SK-N-DZ (cell line): ENCODE data around the gene RNF152. TPM values are rescaled to one million over a fixed set of nuclear protein-coding genes. Genes with fewer than 3 reads are reported as not detected.

ENCODE experiments used
- DNase-seq: peaks from one replicate; pipeline ENCODE4 v3.0.0-alpha.2; 2015; ENCODE audit warnings: low spot score
- polyA plus RNA-seq, 2 experiments: library from polyadenylated mRNA; depleted of rRNA; stranded (reverse); fragments of >200 nt; gene quantifications; 2 replicates each; pipeline ENCODE4 v1.2.3, GENCODE V29; 2014

RNF152 gene, protein sequence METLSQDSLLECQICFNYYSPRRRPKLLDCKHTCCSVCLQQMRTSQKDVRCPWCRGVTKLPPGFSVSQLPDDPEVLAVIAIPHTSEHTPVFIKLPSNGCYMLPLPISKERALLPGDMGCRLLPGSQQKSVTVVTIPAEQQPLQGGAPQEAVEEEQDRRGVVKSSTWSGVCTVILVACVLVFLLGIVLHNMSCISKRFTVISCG
- polyA plus RNA-seq (2014; cell fraction: cytosol; rRNA removed): 3.9 and 6.3 TPM in 2 replicates
- 2.0 and 2.2 TPM in 2 replicates for polyA plus RNA-seq (2014; cell fraction: nucleus; rRNA removed)

DNA sequence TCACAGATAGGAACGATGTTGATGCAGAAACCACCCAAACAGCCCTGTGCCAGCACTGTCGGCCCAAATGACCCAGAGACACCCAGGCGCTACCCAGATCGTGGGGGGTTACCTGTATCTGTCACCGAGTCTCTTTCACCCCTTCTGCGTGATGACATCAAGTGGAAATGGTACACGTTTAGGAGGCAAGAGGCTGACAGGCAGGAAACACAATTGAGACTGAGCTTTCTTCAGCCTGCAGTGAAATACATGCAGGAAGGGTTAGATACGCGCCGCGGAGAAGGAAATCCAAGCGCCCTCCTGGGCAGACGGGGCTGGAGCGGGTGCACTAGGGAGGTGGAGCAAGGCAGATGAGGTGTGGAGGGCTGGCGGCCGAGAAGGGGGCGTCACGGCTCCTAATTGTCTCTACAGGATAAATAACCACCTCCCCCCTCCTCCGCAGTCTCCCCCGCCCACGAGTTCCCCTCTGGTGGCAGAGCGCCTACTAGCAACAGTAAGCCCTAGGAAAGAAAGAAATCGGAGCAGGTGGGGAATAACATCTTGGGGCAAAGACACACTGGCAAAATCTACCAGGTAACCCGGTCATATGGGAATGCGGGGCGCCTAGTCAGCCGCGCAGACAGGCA is at the start of gene RNF152:
Gene RNF152, minus strand, starts transcription at position 325 of the 626 bp plus-strand sequence. CDS start 76,544 bp downstream, outside the sequence.
- DNase-seq: peak; percentile 65

DNA sequence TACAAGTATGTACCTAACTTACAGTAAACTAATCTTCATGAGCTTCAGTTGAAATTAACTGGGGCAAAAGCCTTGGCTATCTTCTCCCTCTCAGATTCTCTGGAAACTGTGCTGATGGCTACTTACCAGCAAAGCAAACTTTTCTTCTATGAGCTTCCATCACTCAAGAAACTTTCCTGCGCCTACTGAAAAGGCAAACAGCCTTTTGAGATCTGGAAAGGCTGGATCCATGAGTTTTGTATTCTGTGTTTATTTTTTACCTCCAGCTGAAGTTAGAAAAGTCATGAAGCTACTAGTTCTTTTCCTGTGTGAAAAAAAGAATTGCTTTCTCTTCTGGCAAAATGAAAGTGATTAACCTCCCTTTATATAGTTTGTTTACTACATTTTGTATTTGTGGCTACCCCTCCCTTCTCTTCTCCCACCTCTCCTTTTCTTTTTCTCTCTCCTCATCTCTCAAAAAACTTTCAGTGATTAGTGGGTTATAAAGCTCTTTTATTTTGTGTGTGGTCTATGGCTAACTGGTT is 49.2 kb upstream of the RNF152 start:
- DNase-seq: no peak

DNA sequence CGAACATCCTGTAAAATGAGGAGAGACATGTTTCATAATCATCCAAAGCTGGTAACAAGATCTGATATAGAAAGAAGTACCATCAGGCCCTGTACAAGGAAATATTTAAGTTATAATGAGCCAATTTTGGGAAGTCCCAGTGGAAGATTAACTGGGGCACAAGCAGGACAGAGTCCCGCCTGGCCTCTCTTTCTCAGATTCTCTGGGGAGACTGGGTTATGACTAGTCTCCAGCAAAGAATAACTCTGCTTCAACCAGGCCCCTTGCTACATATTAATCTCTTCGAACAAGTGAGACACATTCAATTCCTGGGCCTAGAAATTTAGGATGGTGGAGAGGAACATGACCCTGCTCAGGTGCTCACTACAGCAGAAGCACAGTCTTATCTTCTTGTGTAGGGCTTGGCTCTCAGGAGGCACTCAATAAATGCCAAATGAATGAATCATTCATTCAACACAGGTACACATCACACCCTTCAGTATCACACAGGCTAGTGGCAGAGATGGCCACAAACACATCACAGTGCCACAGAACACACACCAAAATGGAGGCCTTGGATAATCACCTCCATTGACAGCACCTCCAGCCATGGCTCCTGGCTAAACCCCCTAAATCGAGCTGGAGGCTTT is 46.4 kb upstream of the RNF152 start:
- DNase-seq: no peak

DNA sequence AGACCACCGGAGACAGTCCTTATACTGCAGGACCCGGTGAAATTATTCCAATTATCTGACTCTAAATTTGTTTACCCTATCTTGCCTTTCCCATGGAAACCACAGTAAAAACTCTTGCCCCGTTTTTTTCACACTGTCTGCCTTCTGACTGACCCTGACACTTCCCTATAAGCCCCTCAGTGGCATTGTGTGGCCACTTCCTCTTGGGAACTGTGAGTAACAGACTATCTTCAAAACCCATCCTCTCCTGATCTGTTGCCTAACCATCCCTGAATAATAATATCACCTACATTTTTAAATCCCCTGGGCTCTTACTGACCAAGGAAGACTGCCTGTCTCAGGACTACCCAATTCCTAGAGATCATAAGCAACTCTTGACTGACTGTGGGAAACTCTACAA is 42.6 kb upstream of the RNF152 start:
- no peak for DNase-seq

DNA sequence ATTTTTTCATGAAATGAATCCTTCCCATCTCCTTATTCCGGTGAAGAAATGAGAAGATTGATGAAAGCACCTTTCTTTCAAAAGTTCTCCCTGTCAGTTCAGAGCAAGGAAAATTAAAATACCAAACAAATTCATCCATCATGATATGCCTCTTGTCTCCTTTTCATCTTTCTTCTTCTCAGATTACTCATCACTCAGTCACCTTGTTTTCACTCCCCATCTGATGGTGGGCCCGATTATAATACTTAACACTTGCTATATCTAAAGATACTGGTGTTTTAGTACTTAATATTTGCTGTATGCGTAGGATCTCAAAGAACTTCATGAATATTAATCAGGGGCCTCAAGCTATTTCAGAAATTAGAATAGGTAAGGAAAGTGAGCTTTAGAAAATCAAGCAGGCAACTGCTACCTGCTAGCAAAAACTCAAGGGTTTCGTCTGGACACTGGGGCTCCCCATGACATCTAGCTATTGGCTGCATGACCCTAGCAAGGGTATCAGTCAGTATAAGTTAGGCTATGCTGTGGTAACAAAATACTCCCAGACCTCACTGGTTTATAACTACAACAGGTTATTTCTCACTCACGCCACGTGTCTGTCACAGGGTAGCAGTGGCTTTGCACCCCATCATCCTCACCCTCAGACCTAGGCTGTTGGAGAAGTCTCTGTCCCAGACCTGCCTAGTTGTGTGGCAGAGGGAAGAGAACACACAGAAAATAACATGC is 39.0 kb upstream of the RNF152 start:
- no peak for DNase-seq

DNA sequence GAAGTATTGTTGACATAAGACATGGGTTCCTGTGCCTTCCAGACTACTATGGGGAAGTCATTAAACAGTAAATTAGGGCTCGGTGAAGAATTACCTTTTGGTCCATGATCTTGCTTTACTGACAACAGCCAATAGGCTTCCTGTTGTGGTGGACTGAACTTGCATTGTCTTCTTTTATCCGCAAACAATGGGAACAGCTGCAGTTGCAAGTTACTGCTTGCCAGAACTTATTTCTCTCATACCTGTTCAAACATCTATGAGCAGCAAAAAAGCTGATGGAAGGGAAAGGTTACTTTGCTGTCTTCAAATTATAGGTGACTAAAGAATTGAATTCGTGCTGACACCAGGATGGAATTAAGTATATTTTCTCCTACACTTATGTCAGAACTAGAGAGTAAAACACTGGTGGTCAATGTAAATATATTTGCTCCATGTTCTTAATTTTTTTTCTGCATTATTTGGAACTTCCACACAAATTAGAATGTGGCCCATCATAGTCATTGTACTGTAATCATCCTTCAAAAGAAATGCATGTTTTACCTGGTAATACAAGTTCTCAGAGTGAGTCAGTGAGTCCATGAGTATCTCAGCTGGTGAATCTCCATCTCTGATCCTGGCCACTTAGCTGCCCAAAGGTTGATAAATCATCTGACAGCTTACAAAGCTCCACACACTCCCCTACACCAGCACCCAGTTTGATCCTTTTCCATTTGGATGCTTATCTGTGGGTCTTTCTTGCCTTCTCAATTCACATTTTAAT is 37.3 kb upstream of the RNF152 start:
- no peak for DNase-seq

DNA sequence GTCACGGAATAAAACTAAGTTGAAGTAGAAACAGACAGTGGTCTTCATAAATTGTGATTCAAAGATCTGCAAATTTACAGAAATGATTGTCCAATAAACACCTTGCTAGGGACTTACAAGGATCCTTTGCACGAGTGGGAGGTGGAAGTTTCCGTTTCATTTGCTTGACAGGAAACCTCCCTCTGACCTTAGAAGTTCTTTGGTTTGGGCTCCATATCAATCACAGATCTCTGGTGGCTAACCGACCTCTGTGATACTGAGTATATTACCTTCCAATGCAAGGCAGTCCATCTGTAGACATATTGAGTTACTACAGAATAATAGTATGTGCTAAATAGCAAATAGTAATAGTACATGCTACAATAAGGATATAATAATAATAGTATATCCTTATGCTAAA is 33.7 kb upstream of the RNF152 start:
- DNase-seq: no peak

DNA sequence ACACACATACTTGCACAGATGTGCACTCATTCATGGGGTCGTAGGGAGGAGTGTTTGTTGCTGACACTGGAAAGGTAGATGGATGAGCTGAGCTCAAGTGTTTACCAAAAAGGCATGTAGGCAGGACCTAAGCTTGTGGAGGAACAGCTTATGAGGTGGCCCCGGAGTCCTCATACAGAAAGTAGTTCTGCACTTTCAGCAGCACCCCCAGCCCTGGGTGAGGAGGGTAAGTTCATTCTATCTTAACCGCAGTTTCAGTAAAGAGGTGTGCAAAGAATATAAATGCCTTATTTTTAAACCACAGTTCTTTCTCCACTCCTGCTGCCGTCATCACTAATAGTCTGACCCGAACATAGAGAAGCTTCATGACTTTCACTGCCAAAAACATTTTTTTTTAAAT is 31.7 kb upstream of the RNF152 start:
- no peak for DNase-seq

DNA sequence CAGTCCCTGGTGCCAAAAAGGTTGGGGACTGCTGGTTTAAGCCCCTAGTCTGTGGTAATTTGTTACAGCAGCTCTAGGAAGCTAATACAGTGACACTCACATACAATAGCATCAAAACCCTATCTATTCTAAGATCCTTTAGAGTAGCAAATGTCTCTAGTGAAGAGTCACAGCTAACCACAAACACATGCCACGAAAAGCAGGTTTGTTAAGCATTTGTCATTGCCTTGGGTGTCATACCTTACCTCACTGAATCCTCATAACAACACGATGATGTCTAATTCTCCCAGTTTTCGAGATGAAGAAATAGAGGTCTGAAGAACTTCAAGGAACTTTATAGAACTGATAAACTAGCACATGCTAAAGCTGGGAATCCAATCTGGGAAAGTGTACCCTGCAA is 29.6 kb upstream of the RNF152 start:
- no peak for DNase-seq

DNA sequence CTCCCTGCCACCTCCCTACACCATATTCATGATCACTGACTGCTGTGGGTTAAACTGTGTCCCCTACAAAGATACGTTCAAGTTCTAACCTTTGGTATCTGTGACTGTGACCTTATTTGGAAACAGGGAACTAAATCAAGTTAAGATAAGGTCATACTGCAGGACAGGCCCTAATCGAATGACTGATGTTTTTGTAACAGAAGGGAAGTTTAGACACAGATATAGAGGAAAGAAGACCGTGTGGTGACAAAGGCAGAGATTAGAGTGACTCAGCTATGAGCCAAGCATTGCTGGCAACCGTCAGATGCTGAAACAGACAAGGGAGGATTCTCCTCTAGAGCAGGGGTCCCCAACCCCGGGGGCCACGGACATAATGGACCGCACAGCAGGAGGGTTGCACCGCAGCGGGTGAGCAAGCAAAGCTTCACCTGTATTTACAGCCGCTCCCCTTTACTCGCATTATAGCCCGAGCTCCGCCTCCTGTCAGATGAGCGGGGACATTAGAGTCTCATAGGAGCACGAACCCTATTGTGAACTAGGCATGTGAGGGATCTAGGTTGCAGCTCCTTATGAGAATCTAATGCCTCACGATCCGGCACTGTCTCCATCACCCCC is 28.9 kb upstream of the RNF152 start:
- peak; percentile 64 for DNase-seq

DNA sequence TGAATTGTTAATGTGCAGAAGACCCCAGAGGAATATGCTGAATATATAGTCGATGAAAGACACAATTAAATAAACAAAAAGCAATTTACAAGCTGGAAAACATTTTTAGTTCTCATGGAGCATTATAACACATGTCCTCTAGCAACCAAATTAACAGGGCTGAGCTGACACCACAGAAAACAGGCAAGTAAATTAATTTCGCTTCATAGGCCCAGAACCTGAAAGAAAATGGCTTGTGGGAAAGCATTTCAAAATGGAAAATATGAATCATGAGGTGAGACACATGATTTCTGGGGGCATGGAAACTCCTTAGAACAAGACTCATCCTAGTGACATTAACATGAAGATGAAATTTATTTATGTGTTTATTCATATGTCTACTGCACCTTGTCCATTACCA is 25.0 kb upstream of the RNF152 start:
- no peak for DNase-seq

DNA sequence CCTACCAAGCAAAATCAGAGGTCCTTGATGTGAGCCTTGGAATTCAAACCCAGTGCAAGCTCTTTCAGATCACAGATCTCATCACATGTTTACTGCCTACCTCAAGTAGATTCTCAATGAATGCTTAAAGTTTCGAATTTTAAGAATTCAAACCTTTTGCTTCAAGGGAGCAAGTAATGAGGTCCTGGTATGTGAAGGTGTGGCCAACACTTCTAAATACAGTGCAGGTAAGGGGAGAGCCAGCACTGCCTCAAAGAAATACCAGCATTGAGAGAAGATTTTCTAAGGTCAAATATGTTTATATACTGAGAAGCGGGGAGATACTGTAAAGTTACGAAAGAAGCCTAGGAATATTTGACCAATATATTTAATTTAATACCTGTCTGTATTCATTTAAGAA is 19.7 kb upstream of the RNF152 start:
- DNase-seq: no peak

DNA sequence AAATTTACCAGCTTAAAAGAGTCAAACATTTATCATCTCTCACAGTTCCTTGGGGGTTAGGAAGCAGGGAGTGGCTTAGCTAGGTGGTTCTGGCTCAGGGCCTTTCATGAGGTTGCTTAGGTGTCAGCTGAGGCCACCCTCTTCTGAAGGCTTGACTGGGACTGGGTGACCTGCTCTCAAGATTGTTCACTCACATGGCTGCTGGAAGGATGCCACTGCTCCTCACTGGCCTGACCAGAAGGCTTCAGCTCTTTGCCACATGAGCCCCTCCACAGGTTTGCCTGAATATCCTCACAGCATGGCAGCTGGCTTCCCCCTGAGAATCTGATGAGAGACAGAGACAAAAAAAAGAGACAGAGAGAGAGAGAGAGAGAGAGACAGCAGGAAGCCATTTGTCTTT is 17.3 kb upstream of the RNF152 start:
- DNase-seq: no peak

DNA sequence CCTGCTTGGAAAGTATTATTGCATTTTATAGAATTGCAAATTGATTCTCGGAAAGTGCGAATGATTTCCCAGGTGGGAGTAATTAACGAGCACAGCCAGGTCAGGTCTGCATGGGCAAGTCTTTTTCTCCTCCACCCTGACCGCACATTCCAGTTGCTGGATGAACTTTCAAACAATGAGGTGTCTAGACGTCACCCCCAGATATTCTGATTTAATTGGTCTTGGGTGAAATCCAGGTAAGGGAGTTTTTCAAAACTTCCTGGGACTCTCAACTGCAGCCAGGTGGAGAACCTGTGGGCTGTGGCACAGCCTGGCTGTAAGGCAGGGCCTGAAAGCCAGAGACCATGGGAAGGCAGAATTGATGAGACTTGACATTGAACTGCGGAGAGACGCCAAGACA is 15.9 kb upstream of the RNF152 start:
- no peak for DNase-seq

DNA sequence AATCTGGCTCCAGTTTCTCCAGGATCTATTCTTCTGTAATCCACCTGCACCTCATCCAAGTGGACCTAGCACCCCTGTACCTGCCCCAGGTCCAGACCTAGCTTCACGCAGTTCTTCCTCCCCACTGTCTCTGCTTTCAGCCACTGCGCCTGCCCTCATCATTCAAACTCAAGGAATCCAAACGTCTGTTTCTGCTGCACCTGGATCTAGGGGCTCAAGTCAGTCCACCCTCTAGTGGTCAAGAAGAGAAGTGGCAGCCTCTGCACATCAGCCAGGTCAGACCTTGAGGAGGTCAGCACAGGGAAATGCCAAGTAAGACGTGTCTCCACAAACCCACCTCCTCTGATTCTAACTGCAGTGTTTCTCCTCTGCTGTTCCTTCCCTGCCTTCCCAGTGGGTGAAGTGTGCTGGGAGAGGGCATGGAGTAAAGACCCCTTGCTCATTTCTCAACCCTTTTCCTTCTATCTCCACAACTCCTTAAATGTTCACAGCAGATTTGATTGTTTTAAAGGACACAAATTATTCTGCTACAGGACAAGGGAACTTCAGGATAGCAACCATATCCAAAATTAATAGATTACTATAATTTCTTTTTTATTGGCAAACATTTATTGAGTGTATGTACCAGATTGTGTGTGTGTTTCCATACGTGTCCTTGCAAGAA is 8.6 kb upstream of the RNF152 start:
- DNase-seq: peak; percentile 70

DNA sequence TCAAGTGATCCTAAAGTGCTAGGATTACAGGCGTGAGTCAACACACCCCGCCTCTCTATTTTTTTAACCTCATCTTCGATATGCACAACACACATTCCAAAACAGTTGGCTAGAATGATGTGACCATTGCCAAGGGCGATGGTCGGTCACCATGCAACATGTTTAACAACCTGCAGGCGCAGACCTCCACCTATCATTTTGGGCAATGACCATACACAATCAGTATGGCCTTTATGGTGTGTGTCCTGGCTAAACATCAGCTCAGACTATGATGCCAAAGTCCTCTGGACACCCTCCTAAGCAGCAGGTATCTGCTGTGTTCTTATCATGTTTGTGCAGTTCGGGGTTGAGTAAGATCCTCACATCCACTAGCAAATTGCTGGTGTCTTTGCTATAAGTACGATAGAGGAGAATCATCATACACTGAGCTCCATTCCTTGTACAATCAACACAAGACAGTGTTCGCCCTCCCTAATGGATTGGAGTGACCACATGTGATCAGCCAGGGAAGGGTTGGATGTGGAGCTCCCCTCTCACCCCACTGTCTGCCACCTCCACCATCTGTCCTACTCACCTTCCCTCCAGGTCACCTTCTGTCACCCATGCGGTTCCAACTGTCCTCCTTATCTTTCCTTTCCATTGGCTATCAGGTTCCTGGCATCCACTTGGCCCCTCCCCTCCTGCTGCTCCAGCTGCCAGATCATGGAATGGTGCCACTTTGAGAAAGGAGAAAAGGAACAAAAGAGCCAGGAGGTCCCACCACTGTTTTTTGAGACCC is 7.9 kb upstream of the RNF152 start:
- DNase-seq: no peak

DNA sequence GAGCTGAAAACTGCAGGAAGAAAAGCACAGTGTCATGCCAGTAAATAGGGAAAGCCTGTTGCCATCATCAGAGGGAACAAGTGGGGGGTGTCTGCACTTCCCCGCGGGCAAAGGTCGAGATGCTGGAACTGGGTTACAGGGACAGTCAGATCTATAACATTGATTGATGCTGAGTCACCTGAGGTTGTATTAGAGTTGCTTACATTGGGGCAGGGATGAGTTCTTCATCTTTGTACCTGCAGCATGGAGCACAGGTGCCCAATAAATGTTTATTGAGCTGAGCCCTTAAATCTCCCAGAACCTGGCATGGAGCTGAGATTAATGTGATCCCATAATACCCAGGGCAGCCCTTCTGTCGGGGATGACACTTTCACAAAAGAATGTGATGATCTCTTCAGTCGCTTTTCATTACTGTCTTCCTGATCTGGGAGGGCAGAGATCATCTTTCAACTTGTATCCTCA is 5.9 kb upstream of the RNF152 start:
- DNase-seq: no peak

DNA sequence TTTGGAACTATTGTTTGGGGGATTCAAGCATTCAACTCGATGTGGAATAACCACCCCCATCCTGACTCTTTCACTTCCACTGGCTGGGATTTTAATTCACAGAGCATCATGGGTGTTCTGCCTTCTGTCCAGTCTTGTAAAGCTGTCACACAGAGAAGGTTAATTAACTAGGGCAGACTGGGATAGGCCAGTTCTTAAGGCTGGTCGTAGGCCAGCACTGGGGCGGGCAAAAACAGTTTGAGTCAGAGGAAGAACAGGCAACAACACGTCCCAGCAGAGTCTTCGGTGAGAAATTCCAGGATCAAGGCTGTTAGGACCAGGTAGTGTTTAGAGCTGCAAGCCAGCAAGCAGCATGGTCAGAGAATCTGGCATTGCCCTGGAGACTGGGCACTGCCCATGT is 4.0 kb upstream of the RNF152 start:
- DNase-seq: peak; percentile 85

DNA sequence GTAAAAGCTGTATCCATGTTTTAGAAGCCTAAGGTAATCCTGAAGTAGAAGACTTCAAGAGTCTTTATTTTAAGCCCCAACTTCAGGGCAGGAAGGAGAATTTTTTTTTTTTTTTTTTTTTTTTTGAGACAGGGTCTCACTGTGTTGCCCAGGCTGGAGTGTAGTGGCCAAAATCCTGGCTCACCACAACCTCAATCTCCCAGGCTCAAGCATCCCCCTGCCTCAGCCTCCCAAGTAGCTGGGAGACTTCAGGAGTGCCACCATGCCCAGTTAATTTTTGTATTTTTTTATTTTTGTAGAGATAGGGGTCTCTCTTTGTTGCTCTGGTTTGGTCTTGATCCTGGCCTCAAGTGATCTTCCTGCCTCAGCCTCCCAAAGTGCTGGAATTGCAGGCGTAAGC is 3.3 kb upstream of the RNF152 start:
- DNase-seq: no peak
